OCI-LY1 (cell line): Measurements from ENCODE around the gene PTPN3.

Source experiments
- H2AFZ ChIP-seq: fragments of 200-600 bp; sonication (generic), shearing (Covaris generic); 2 replicates; pipeline ENCODE4 v1.6.0; 2014; ENCODE audit warnings: antibody characterized with exemption, mild to moderate bottlenecking, low read length
- H3F3A ChIP-seq: fragments of 200-600 bp; sonication (generic), shearing (Covaris generic); 2 replicates; pipeline ENCODE4 v1.6.0; 2014; ENCODE audit warnings: mild to moderate bottlenecking, antibody characterized with exemption, low read length, moderate library complexity; ENCODE audit not compliant: insufficient read depth
- H3K27ac ChIP-seq: fragments of 200-600 bp; sonication (generic); 2 replicates; pipeline ENCODE4 v1.5.1; 2014; ENCODE audit warnings: low read length, mixed run types, mild to moderate bottlenecking, low read depth; ENCODE audit not compliant: poor library complexity, severe bottlenecking
- H3K27me3 ChIP-seq: fragments of 200-600 bp; sonication (generic); 2 replicates; pipeline ENCODE4 v1.6.0; 2014; ENCODE audit warnings: antibody characterized with exemption, mild to moderate bottlenecking, low read length, moderate library complexity; ENCODE audit not compliant: insufficient read depth
- H3K36me3 ChIP-seq: fragments of 200-600 bp; sonication (generic); 2 replicates; pipeline ENCODE4 v1.6.1; 2014; ENCODE audit warnings: mild to moderate bottlenecking, antibody characterized with exemption, low read length, moderate library complexity, mixed read lengths; ENCODE audit not compliant: insufficient read depth
- H3K4me1 ChIP-seq: fragments of 200-600 bp; sonication (generic); 2 replicates; pipeline ENCODE4 v1.5.1; 2014; ENCODE audit warnings: mild to moderate bottlenecking, low read length, moderate library complexity; ENCODE audit not compliant: insufficient read depth, severe bottlenecking
- H3K4me2 ChIP-seq: fragments of 200-600 bp; sonication (generic), shearing (Covaris generic); 2 replicates; pipeline ENCODE4 v1.6.1; 2014; ENCODE audit warnings: low read length
- H3K4me3 ChIP-seq: fragments of 200-600 bp; sonication (generic); 2 replicates; pipeline ENCODE4 v1.5.1; 2014; ENCODE audit warnings: low read length, low read depth, mild to moderate bottlenecking, mixed read lengths; ENCODE audit not compliant: poor library complexity, severe bottlenecking
- H3K79me2 ChIP-seq: fragments of 200-600 bp; shearing (Covaris generic); 2 replicates; pipeline ENCODE4 v1.6.1; 2016; ENCODE audit warnings: mixed run types, low read length, mixed read lengths; ENCODE audit not compliant: insufficient read depth
- H3K9ac ChIP-seq: fragments of 200-600 bp; sonication (generic), shearing (Covaris generic); 2 replicates; pipeline ENCODE4 v1.6.1; 2014; ENCODE audit warnings: mild to moderate bottlenecking, low read length, mixed read lengths
- H3K9me2 ChIP-seq: fragments of 200-600 bp; sonication (generic), shearing (Covaris generic); 2 replicates; pipeline ENCODE4 v1.6.1; 2014; ENCODE audit warnings: low read depth, mild to moderate bottlenecking, low read length, mixed read lengths
- H3K9me3 ChIP-seq: fragments of 200-600 bp; shearing (Covaris generic); 2 replicates; pipeline ENCODE4 v1.6.1; 2014; ENCODE audit warnings: low read length, mixed read lengths
- H4K20me1 ChIP-seq: fragments of 200-600 bp; sonication (generic), shearing (Covaris generic); 2 replicates; pipeline ENCODE4 v1.6.0; 2016; ENCODE audit warnings: mild to moderate bottlenecking, low read length; ENCODE audit not compliant: insufficient read depth
- EZH2 ChIP-seq: fragments of 200-600 bp; sonication (generic), shearing (Covaris generic); IDR thresholded peaks from 2 replicates; pipeline ENCODE4 v1.8.0; 2017; ENCODE audit warnings: borderline replicate concordance, mixed run types, mild to moderate bottlenecking, antibody characterized with exemption, low read length, moderate library complexity, mixed read lengths
- TF ChIP-seq, protein P1 (sequence below): fragments of 200-600 bp; sonication (generic), shearing (Covaris generic); IDR thresholded peaks from 2 replicates; pipeline ENCODE4 v1.5.1; 2017; ENCODE audit warnings: mild to moderate bottlenecking, antibody characterized with exemption, low read length, moderate library complexity, mixed read lengths

The PTPN3 gene

GRCh38 chr9:109378316-109378715 lies 119.8 kb downstream of the PTPN3 start:
- Histone ChIP-seq H3K27ac (no peak overlapping the region), H3K36me3 (no peaks in the 10 kb centered on the region), H3K4me2 (no peak overlapping the region), H4K20me1 (no peaks in the 10 kb centered on the region), H3K4me3 (no peak overlapping the region), H2AFZ (no peak overlapping the region), H3K27me3 (peaks cover 3% of the 10 kb centered on the region; the same call in 1 of the 2 replicates), H3K79me2 (no peaks in the 10 kb centered on the region), H3K9ac (no peak overlapping the region), H3K9me2 (no peaks in the 10 kb centered on the region), H3K9me3 (no peaks in the 10 kb centered on the region), H3F3A (no peaks in the 10 kb centered on the region), H3K4me1 (no peaks in the 10 kb centered on the region)
- TF ChIP-seq, protein P1, sequence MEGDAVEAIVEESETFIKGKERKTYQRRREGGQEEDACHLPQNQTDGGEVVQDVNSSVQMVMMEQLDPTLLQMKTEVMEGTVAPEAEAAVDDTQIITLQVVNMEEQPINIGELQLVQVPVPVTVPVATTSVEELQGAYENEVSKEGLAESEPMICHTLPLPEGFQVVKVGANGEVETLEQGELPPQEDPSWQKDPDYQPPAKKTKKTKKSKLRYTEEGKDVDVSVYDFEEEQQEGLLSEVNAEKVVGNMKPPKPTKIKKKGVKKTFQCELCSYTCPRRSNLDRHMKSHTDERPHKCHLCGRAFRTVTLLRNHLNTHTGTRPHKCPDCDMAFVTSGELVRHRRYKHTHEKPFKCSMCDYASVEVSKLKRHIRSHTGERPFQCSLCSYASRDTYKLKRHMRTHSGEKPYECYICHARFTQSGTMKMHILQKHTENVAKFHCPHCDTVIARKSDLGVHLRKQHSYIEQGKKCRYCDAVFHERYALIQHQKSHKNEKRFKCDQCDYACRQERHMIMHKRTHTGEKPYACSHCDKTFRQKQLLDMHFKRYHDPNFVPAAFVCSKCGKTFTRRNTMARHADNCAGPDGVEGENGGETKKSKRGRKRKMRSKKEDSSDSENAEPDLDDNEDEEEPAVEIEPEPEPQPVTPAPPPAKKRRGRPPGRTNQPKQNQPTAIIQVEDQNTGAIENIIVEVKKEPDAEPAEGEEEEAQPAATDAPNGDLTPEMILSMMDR = no peak
- TF ChIP-seq EZH2 = no peak

GRCh38 chr9:109372246-109372645 lies 125.9 kb downstream of the PTPN3 start:
- Histone ChIP-seq H3K36me3 (no peaks in the 10 kb centered on the region), H2AFZ (no peak overlapping the region), H3K79me2 (no peaks in the 10 kb centered on the region), H3F3A (no peaks in the 10 kb centered on the region), H3K9me2 (no peaks in the 10 kb centered on the region), H3K4me3 (no peak overlapping the region), H3K27me3 (no peaks in the 10 kb centered on the region), H3K4me2 (no peak overlapping the region), H3K4me1 (no peaks in the 10 kb centered on the region), H3K9me3 (no peaks in the 10 kb centered on the region), H3K27ac (no peak overlapping the region), H4K20me1 (no peaks in the 10 kb centered on the region), H3K9ac (no peak overlapping the region)
- TF ChIP-seq EZH2 = no peak
- TF ChIP-seq, protein P1 = no peak

GRCh38 chr9:109371374-109371773 lies 126.7 kb downstream of the PTPN3 start:
- Histone ChIP-seq H3K9me3 (no peaks in the 10 kb centered on the region), H3K9me2 (no peaks in the 10 kb centered on the region), H3K4me1 (no peaks in the 10 kb centered on the region), H3K27ac (no peak overlapping the region), H3K4me2 (no peak overlapping the region), H3K4me3 (no peak overlapping the region), H3K36me3 (no peaks in the 10 kb centered on the region), H3F3A (no peaks in the 10 kb centered on the region), H3K79me2 (no peaks in the 10 kb centered on the region), H3K27me3 (no peaks in the 10 kb centered on the region), H2AFZ (no peak overlapping the region), H3K9ac (no peak overlapping the region), H4K20me1 (no peaks in the 10 kb centered on the region)
- no peak for TF ChIP-seq EZH2
- TF ChIP-seq, protein P1 = no peak
